Ishikawa (cell line): ENCODE results near the gene AKR1B1.

Experiments used
- CEBPB ChIP-seq: IDR thresholded peaks from 2 replicates; pipeline ENCODE4 v1.6.1; 2012
- CREB1 ChIP-seq: IDR thresholded peaks from 2 replicates; pipeline ENCODE4 v1.6.1; 2012; ENCODE audit warnings: low read depth
- EGR1 ChIP-seq: IDR thresholded peaks from 2 replicates; pipeline ENCODE4 v1.6.1; 2012
- EP300 ChIP-seq: IDR thresholded peaks from 2 replicates; pipeline ENCODE4 v1.6.1; 2012; ENCODE audit warnings: borderline replicate concordance
- FOXM1 ChIP-seq: IDR thresholded peaks from 2 replicates; pipeline ENCODE4 v1.6.1; 2012; ENCODE audit warnings: low read depth, borderline replicate concordance
- NFIC ChIP-seq: IDR thresholded peaks from 2 replicates; pipeline ENCODE4 v1.6.1; 2012
- RAD21 ChIP-seq: IDR thresholded peaks from 2 replicates; pipeline ENCODE4 v1.6.1; 2012; ENCODE audit warnings: low read depth
- TAF1 ChIP-seq: IDR thresholded peaks from 2 replicates; pipeline ENCODE4 v1.6.1; 2012; ENCODE audit warnings: low read depth, mild to moderate bottlenecking
- TCF12 ChIP-seq: IDR thresholded peaks from 2 replicates; pipeline ENCODE4 v1.6.1; 2012; ENCODE audit warnings: low read depth
- TEAD4 ChIP-seq: IDR thresholded peaks from 2 replicates; pipeline ENCODE4 v1.6.1; 2012
- YY1 ChIP-seq: IDR thresholded peaks from 2 replicates; pipeline ENCODE4 v1.6.1; 2012; ENCODE audit warnings: low read depth
- ZBTB7A ChIP-seq: IDR thresholded peaks from 2 replicates; pipeline ENCODE4 v1.6.1; 2012; ENCODE audit warnings: low read depth
- TF ChIP-seq, protein P1 (sequence below): IDR thresholded peaks from 2 replicates; pipeline ENCODE4 v1.6.1; 2012
- TF ChIP-seq, protein P2 (sequence below): IDR thresholded peaks from 2 replicates; pipeline ENCODE4 v1.6.1; 2012
- TF ChIP-seq, protein P3 (sequence below): IDR thresholded peaks from 2 replicates; pipeline ENCODE4 v1.6.1; 2012; ENCODE audit warnings: low read depth, mild to moderate bottlenecking

The AKR1B1 gene

DNA sequence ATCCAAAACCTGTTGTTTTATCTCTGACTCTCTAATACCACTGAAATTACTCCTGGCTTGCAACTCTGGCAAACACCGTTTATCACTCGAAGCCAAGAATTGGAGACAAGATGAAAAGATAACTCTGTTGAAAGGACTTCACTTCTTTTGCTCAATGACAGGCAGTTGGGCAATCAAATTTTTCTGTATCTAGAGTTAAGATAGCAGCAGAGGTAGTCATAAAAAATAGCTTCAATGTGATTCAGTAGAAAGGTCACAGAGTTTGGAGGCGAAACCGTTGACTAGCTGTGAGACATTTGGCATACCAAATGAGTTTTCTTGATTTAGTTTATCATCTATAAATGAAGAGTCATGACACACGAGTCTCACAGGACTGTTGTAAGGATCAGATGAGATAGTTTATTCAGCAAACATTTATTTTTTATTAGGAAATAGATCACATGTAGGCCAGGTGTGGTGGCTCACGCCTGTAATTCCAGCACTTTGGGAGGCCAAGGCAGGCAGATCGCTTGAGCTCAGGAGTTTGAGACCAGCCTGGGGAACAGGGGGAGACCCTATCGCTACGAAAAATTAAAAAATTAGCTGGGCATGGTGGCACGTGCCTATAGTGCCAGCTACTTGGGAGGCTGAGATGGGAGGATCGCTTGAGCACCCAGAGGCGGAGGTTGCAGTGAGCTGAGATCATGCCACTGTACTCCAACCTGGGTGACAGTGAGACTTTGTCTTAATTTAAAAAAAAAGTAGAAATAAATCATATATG, 23.6 kb downstream of the AKR1B1 start:
- TF ChIP-seq NFIC (no peak), TAF1 (no peak), FOXM1 (no peak), RAD21 (no peak), CEBPB (no peak), YY1 (no peak), ZBTB7A (no peak)
- TF ChIP-seq, protein P1, sequence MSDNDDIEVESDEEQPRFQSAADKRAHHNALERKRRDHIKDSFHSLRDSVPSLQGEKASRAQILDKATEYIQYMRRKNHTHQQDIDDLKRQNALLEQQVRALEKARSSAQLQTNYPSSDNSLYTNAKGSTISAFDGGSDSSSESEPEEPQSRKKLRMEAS: no peak
- TF ChIP-seq, protein P2, sequence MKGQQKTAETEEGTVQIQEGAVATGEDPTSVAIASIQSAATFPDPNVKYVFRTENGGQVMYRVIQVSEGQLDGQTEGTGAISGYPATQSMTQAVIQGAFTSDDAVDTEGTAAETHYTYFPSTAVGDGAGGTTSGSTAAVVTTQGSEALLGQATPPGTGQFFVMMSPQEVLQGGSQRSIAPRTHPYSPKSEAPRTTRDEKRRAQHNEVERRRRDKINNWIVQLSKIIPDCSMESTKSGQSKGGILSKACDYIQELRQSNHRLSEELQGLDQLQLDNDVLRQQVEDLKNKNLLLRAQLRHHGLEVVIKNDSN: no peak

DNA sequence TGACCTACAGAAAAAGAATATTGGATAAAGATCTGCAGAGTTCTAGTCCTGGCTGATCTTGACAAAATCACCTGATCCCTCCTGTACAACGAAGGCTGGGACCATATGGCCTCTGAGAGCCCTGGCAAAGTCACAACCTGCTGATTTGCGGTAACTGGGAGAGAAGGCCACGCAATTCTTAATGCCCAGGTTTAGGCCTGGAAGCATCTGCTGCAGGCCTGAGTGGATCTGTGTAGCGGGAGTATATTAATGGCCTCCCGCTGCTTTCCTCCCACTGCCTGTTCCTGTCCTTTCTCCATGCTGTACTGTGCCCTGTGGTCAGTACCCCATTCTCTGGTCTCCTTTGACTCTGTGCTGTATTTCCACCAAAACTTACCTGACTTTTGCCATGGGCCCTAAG, 24.2 kb downstream of the AKR1B1 start:
- no peak for TF ChIP-seq CEBPB
- TF ChIP-seq FOXM1: no peak
- TF ChIP-seq CREB1: no peak
- TF ChIP-seq YY1: no peak
- TF ChIP-seq TCF12: no peak
- TF ChIP-seq EGR1: no peak
- TF ChIP-seq, protein P1: no peak
- TF ChIP-seq, protein P2: no peak
- TF ChIP-seq EP300: no peak
- TF ChIP-seq TEAD4: no peak
- TF ChIP-seq ZBTB7A: no peak
- TF ChIP-seq NFIC: no peak
- no peak for TF ChIP-seq RAD21

DNA sequence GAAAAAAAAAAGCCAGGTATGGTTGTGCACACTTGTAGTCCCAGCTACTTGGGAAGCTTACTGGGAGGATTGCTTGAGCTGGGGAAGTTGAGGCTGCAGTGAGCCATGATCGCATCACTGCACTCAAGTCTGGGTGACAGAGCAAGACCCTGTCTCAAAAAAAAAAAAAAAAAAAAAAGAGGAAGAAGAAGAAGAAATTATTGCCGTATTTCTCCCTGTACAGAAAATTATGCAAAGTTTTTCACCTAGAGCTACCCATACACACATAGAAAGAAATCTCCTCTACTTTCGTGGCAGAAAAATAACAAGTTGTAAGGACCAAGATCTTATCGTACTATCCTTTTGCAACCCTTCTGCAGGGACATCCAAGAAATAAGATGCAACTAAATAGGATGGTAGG, 25.5 kb downstream of the AKR1B1 start:
- TF ChIP-seq FOXM1: no peak

DNA sequence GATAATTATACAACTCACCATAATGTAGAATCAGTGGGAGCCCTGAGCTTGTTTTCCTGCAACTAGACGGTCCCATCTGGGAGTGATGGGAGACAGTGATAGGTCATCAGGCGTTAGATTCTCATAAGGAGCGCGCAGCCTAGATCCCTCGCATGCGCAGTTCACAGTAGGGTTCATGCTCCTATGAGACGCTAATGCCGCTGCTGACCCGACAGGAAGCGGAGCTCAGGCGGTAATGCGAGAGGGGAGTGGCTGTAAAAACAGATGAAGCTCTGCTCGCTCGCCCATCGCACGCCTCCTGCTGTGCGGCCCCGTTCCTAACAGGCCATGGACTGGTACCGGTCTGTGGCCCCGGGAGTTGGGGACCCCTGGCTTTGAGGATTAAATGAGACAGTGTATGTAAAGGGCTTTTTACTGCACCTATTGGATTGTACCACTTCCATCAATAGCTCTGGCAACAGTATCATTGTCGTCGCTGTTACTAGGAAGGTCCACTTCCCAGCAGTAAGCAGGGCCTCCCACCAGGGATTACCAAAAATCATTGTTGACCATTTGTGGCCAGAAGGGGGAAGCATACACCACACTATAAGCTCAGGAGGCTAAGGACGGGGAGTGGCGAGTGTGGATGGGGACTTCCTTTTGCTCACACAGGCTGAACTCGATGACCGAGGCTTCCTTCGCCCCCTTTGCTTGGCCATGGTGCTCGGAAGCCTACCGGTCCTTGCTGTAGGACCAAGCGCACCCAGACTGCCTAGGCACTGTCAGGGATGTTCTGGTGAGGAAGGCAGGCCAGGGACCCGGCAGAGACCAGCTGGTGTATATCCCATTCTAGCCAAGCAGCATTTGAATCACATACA, 26.4 kb downstream of the AKR1B1 start:
- TF ChIP-seq, protein P1: peak; percentile 38; the same call in 1 of the 2 replicates
- TF ChIP-seq ZBTB7A (no peak), TCF12 (no peak), CEBPB (no peak), RAD21 (peak; percentile 97), TEAD4 (no peak)
- TF ChIP-seq, protein P2: no peak

DNA sequence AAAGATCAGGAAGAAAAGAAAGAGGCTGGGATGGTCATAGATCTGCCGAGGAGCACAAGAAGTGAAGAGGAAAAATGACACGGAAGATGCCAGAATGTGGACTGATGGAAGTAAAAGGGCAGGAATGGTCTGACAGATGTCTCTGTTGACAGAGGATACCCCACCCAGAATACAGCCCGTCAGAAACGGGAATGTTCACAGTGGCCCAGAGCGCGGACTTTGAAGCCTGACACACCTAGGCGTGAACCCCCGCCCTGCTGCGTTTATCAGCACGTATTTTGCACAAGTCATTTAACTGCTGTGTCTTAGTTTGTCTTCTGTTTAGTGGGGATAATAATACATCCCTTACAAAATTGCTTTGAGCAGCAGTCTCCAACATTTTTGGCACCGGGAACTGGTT, 27.1 kb downstream of the AKR1B1 start:
- TF ChIP-seq ZBTB7A (no peak), FOXM1 (no peak)

DNA sequence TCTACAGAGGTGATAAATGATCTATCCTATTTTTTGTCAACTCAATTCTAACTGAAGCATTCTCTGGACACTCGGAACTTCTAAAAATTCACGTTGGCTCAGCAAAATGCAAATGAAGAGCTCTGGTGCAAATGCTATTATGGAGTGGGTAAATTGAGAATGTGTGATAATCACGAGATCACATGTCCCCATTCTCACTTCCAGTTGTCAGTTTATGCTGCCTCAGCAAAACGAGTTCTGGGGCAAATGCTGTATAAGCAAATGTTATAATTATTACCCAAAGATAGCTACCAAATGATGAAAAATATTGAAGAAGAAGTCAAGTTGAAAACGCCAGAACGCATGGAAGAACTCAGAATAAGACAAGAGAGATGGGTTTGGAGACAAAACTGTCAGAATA, 29.4 kb downstream of the AKR1B1 start:
- TF ChIP-seq, protein P3, sequence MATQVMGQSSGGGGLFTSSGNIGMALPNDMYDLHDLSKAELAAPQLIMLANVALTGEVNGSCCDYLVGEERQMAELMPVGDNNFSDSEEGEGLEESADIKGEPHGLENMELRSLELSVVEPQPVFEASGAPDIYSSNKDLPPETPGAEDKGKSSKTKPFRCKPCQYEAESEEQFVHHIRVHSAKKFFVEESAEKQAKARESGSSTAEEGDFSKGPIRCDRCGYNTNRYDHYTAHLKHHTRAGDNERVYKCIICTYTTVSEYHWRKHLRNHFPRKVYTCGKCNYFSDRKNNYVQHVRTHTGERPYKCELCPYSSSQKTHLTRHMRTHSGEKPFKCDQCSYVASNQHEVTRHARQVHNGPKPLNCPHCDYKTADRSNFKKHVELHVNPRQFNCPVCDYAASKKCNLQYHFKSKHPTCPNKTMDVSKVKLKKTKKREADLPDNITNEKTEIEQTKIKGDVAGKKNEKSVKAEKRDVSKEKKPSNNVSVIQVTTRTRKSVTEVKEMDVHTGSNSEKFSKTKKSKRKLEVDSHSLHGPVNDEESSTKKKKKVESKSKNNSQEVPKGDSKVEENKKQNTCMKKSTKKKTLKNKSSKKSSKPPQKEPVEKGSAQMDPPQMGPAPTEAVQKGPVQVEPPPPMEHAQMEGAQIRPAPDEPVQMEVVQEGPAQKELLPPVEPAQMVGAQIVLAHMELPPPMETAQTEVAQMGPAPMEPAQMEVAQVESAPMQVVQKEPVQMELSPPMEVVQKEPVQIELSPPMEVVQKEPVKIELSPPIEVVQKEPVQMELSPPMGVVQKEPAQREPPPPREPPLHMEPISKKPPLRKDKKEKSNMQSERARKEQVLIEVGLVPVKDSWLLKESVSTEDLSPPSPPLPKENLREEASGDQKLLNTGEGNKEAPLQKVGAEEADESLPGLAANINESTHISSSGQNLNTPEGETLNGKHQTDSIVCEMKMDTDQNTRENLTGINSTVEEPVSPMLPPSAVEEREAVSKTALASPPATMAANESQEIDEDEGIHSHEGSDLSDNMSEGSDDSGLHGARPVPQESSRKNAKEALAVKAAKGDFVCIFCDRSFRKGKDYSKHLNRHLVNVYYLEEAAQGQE: no peak
- TF ChIP-seq YY1: no peak
- TF ChIP-seq CEBPB: no peak
- no peak for TF ChIP-seq TCF12
- no peak for TF ChIP-seq EP300
- no peak for TF ChIP-seq TAF1
- no peak for TF ChIP-seq FOXM1
- TF ChIP-seq TEAD4: no peak

DNA sequence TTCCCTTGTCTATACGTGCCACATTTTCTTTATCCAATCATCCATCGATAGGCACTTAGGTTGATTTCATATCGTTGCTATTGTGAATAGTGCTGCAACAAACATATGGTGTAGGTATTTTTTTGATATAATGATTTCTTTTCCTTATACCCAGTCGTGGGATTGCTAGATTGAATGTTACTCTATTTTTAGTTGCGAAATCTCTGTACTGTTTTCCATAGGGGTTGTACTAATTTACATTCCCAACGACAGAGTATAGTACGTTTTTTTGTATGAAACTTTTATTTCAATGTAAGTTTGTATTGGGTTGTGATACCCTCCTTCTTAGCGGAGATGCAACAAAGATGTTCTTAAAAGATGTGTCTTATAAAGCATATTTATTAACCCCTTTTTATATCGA, 30.0 kb downstream of the AKR1B1 start:
- no peak for TF ChIP-seq TCF12
- TF ChIP-seq, protein P1: no peak
- TF ChIP-seq RAD21: no peak
- no peak for TF ChIP-seq TAF1
- TF ChIP-seq, protein P2: no peak
- no peak for TF ChIP-seq NFIC
- TF ChIP-seq TEAD4: no peak
